ENCODE results near the gene CXCL9.
"Not testable (repeated sequence)": the region's sequence is repeated elsewhere in the genome, so short reads cannot be mapped to it uniquely, and the experiment has no call there.

The CXCL9 gene

GRCh38 chr4:75985116-75985515 is 22.2 kb downstream of the CXCL9 start:
- DNase-seq (ENCODE audit: insufficient read length, low spot score), result no peak
- no peak for FAIRE-seq
- TF ChIP-seq CTCF (IDR thresholded peaks at IDR 0.05; ENCODE audit: insufficient read depth, missing control alignments), result no peak

GRCh38 chr4:75980576-75980975 is 26.7 kb downstream of the CXCL9 start:
- FAIRE-seq, result no peak
- no peak for TF ChIP-seq CTCF (IDR thresholded peaks at IDR 0.05; ENCODE audit: insufficient read depth, missing control alignments)

GRCh38 chr4:75976177-75976576 is 31.1 kb downstream of the CXCL9 start:
- no peak for TF ChIP-seq CTCF (IDR thresholded peaks at IDR 0.05; ENCODE audit: insufficient read depth, missing control alignments)
- no peak for DNase-seq (ENCODE audit: insufficient read length, low spot score)
- no peak for FAIRE-seq

More at GRCh38 chr4:75980576-75980975, 26.7 kb downstream of the CXCL9 start:
- no peak for DNase-seq (ENCODE audit: insufficient read length, low spot score)

- no peak for TF ChIP-seq CTCF (IDR thresholded peaks at IDR 0.05; ENCODE audit: insufficient read depth, missing control alignments)
- no peak for DNase-seq (ENCODE audit: insufficient read length, low spot score)
- no peak for FAIRE-seq
Observed at GRCh38 chr4:75973766-75974165, 33.5 kb downstream of the CXCL9 start.

GRCh38 chr4:75968084-75968483 is 39.2 kb downstream of the CXCL9 start:
- no peak for FAIRE-seq
- no peak for DNase-seq (ENCODE audit: insufficient read length, low spot score)
- no peak for TF ChIP-seq CTCF (IDR thresholded peaks at IDR 0.05; ENCODE audit: insufficient read depth, missing control alignments)

GRCh38 chr4:75963558-75963957 is 43.8 kb downstream of the CXCL9 start:
- TF ChIP-seq CTCF (IDR thresholded peaks at IDR 0.05; ENCODE audit: insufficient read depth, missing control alignments), result no peak
- FAIRE-seq (no peak), DNase-seq (ENCODE audit: insufficient read length, low spot score) (no peak)

- FAIRE-seq; DNase-seq (ENCODE audit: insufficient read length, low spot score): not testable (repeated sequence)
Observed at GRCh38 chr4:75962072-75962471, 45.2 kb downstream of the CXCL9 start.

GRCh38 chr4:75958546-75958945 is 48.8 kb downstream of the CXCL9 start:
- not testable (repeated sequence) for DNase-seq (ENCODE audit: insufficient read length, low spot score); FAIRE-seq

- FAIRE-seq; DNase-seq (ENCODE audit: insufficient read length, low spot score): not testable (repeated sequence)
Observed at GRCh38 chr4:75954811-75955210, 52.5 kb downstream of the CXCL9 start.

All from D721Med (cell line).